ENCODE results near the gene MOXD1. TPM values are rescaled to one million over a fixed set of nuclear protein-coding genes. Genes with fewer than 3 reads are reported as not detected.

The MOXD1 gene
- total RNA-seq, 1 donor from 2014 or later, result 22.0 TPM

DNA sequence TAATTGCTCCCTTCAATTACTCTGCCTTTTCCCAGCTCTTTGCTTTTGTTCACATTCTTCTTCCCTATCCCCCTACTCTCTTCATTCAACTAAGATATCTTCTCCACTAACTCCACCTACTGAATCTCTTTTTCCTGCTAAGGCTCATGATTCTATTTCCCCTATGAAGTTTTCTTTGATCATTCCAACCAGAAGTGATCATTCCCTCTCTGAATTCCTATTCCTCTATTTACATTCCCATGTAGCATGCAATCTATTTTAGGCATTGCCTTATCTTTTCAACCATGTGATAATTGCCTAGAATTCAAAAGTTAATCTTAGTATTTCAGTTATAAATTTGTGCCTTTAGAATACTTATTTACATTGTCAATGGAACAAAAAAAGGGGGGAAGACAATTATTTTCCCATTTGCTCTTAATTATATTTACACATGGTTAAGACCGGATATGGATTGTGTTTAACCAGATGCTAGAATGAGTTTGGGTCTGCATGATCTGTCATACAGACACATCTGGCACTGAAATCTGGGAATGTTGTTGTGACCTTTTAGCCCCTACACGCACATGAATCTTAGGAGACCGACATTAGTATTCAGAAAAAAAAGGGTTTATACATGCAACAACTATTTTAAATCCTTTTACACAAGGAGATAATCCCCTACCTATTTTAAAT, 20.8 kb downstream of the MOXD1 start:
- TF ChIP-seq CTCF (conservative IDR thresholded peaks at IDR 0.05), result no peak
- Mint-ChIP-seq H3K27ac (no peak overlapping the region), H3K36me3 (peaks cover 13% of the 10 kb centered on the region)

GRCh38 chr6:132369526-132369925, 31.7 kb downstream of the MOXD1 start:
- Mint-ChIP-seq H3K36me3 (peaks cover 8% of the 10 kb centered on the region), H3K4me1 (ENCODE audit: unreplicated experiment) (peaks cover 12% of the 10 kb centered on the region), H3K27me3 (peaks cover 10% of the 10 kb centered on the region), H3K27ac (no peak overlapping the region), H3K4me3 (no peak overlapping the region), H3K9me3 (no peaks in the 10 kb centered on the region)
- no peak for DNase-seq (ENCODE audit: extremely low spot score, unreplicated experiment)
- no peak for TF ChIP-seq CTCF (conservative IDR thresholded peaks at IDR 0.05)

More for the DNA sequence above, 20.8 kb downstream of the MOXD1 start:
- DNase-seq (ENCODE audit: extremely low spot score, unreplicated experiment), result no peak
- peaks cover 12% of the 10 kb centered on the region for H3K9me3 Mint-ChIP-seq
- H3K4me3 Mint-ChIP-seq, result no peak overlapping the region
- H3K4me1 Mint-ChIP-seq (ENCODE audit: unreplicated experiment), result peaks cover 6% of the 10 kb centered on the region
- H3K27me3 Mint-ChIP-seq, result peaks cover 2% of the 10 kb centered on the region

DNA sequence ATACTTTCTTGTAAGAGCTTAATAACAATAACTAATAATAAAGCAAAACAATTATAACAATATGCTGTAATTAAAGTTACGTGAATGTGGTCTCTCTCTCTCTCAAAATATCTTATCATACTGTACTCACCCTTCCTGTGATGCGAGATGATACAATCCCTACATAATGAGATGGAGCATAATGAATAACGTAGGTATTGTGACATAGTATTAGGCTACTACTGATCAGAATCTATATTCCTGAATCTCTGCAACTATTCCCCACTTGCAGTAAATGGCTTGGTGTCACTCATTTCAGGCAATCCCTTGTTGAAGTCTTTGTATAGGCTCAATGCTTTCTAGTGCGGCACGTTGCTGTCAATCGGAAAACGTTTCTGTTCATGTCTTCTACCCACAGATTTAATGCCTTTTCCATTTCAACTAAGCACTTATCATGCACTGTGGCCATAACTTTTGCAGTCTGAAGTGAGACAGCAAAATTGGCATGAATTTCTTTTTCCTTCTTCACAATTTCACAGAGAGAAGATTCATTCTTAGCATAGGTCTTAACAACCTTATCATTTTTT, 32.3 kb downstream of the MOXD1 start:
- no peak for TF ChIP-seq CTCF (conservative IDR thresholded peaks at IDR 0.05)
- H3K4me1 Mint-ChIP-seq (ENCODE audit: unreplicated experiment), result peaks cover 12% of the 10 kb centered on the region
- DNase-seq (ENCODE audit: extremely low spot score, unreplicated experiment), result no peak
- H3K4me3 Mint-ChIP-seq, result no peak overlapping the region
- peaks cover 8% of the 10 kb centered on the region for H3K36me3 Mint-ChIP-seq
- no peaks in the 10 kb centered on the region for H3K9me3 Mint-ChIP-seq
- peaks cover 10% of the 10 kb centered on the region for H3K27me3 Mint-ChIP-seq
- H3K27ac Mint-ChIP-seq, result no peak overlapping the region

GRCh38 chr6:132365281-132365907, 35.9 kb downstream of the MOXD1 start:
- DNase-seq (ENCODE audit: extremely low spot score, unreplicated experiment), result no peak
- Mint-ChIP-seq H3K36me3 (peaks cover 5% of the 10 kb centered on the region), H3K4me1 (ENCODE audit: unreplicated experiment) (peaks cover 28% of the 10 kb centered on the region), H3K9me3 (peaks cover 2% of the 10 kb centered on the region), H3K27ac (no peak overlapping the region), H3K27me3 (peaks cover 11% of the 10 kb centered on the region), H3K4me3 (peak overlapping the region; percentile 2)
- no peak for TF ChIP-seq CTCF (conservative IDR thresholded peaks at IDR 0.05)

GRCh38 chr6:132364306-132365074, 36.8 kb downstream of the MOXD1 start:
- Mint-ChIP-seq H3K36me3 (peaks cover 7% of the 10 kb centered on the region), H3K9me3 (peaks cover 5% of the 10 kb centered on the region), H3K4me1 (ENCODE audit: unreplicated experiment) (peaks cover 30% of the 10 kb centered on the region), H3K27ac (no peak overlapping the region), H3K27me3 (peaks cover 13% of the 10 kb centered on the region), H3K4me3 (no peak overlapping the region)
- no peak for DNase-seq (ENCODE audit: extremely low spot score, unreplicated experiment)
- TF ChIP-seq CTCF (conservative IDR thresholded peaks at IDR 0.05), result no peak
